ENCODE measurements around the gene PTPN20.

DNA sequence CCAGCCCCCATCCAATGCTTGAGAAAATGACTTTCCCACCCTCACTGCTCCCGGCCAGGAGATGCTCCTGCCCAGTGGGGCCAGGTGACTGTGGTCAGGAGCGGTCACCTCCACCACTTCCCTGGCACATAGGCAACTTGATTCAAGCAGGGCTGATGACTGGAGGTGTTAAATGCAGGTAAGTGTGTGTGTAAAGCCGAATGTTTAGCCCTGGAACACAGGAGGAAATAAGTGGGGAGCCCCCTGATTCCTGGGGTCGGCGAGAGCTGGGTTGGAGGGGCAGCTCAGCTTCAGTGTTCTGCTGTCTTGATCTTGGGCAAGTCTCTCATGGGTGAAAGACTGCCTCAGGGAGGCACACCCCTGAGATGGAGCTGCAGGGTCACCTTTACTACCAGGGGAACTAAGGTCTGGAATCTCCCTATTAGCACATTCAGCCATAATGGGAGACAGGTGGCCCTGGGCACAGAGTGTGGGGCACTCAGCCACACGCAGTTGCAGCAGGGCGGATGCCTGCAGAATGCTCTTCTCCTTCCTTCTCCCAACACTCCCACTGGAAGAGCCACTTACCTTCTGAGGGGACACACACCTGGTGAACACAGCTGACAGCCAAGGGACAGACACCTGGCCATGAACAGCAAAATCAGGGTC lies 124.1 kb downstream of the PTPN20 start:
- no peak for TF ChIP-seq POLR2AphosphoS5 (IDR thresholded peaks at IDR 0.05; ENCODE audit: borderline replicate concordance, low read depth, low read length)
- no peak for TF ChIP-seq EZH2 (IDR thresholded peaks at IDR 0.05)
- no peak for TF ChIP-seq FOXP2 (optimal IDR thresholded peaks at IDR 0.05; ENCODE audit: control extremely low read depth, extremely low read length, insufficient read depth)
